Spinal cord (tissue), 10 donors: ENCODE data around the gene OR10R2. TPM values are rescaled to one million over a fixed set of nuclear protein-coding genes. Genes with fewer than 3 reads are reported as not detected.
A peak's percentile ranks its signal among the peaks of the same experiment; 100 is the strongest.

ENCODE experiments used
- DNase-seq, 6 donors: peaks; one replicate each; pipeline versions ENCODE4 v3.0.0 to v3.0.0-alpha.2; 2013 to 2015; ENCODE audit warnings: low spot score in 6 of 6, low read depth in 4 of 6
- H3K27ac ChIP-seq: one replicate; pipeline ENCODE4 v1.5.1; 2013; ENCODE audit warnings: low read depth, low read length, control low read depth
- H3K27me3 ChIP-seq: one replicate; pipeline ENCODE4 v1.6.1; 2013; ENCODE audit warnings: low read length; ENCODE audit not compliant: control insufficient read depth, insufficient read depth
- H3K36me3 ChIP-seq: one replicate; pipeline ENCODE4 v1.6.1; 2013; ENCODE audit warnings: low read length; ENCODE audit not compliant: control insufficient read depth, insufficient read depth
- H3K4me1 ChIP-seq: one replicate; pipeline ENCODE4 v1.6.1; 2013; ENCODE audit warnings: low read length; ENCODE audit not compliant: control insufficient read depth, insufficient read depth
- H3K4me3 ChIP-seq: one replicate; pipeline ENCODE4 v1.5.1; 2013; ENCODE audit warnings: low read depth, low read length, control low read depth
- H3K9me3 ChIP-seq: one replicate; pipeline ENCODE4 v1.6.1; 2013; ENCODE audit warnings: low read length; ENCODE audit not compliant: control insufficient read depth, insufficient read depth
- WGBS: methylation state at CpG from one replicate; pipeline ENCODE4 v1.1.5; 2013; ENCODE audit warnings: missing lambda C conversion rate; ENCODE audit not compliant: insufficient coverage; 5-methylcytosine and 5-hydroxymethylcytosine counted together
- polyA plus RNA-seq, 2 donors: library from polyadenylated mRNA; unstranded; fragments of 120-200 nt; gene quantifications; one replicate each; pipeline ENCODE4 v1.2.1, GENCODE V29; 2013; ENCODE audit not compliant: insufficient read length in 2 of 2
- total RNA-seq, 2 donors: library from RNA; depleted of rRNA in 1 of 2; stranded (reverse); fragments of 120-200 nt in 1 of 2; fragments of >200 nt in 1 of 2; gene quantifications; one replicate each; pipeline versions ENCODE4 v1.2.3 to v1.2.4, GENCODE V29; 2013 to 2014
- donor health status: healthy.

OR10R2 gene
- total and polyA plus RNA-seq, 4 donors, result not detected

- H3K4me3 ChIP-seq, result no peak overlapping the region
- no peak overlapping the region for H3K27ac ChIP-seq
- H3K4me1 ChIP-seq, result no peaks in the 10 kb centered on the region
- 89% methylated on average over 3 of the region's 3 CpGs for WGBS
- H3K36me3 ChIP-seq, result no peaks in the 10 kb centered on the region
- H3K9me3 ChIP-seq, result no peaks in the 10 kb centered on the region
- DNase-seq, result no peak
- no peaks in the 10 kb centered on the region for H3K27me3 ChIP-seq
Observed at GRCh38 chr1:158520955-158521665, 49.1 kb downstream of the OR10R2 start.

- Histone ChIP-seq H3K27ac (no peak overlapping the region), H3K9me3 (no peaks in the 10 kb centered on the region), H3K36me3 (no peaks in the 10 kb centered on the region), H3K4me3 (no peak overlapping the region), H3K27me3 (no peaks in the 10 kb centered on the region), H3K4me1 (no peaks in the 10 kb centered on the region)
- DNase-seq, result no peak
- WGBS, result 100% methylated on average over 1 of the region's 2 CpGs
Observed at GRCh38 chr1:158521666-158522058, 49.6 kb downstream of the OR10R2 start.

- Histone ChIP-seq H3K4me3 (no peak overlapping the region), H3K4me1 (no peaks in the 10 kb centered on the region), H3K9me3 (no peaks in the 10 kb centered on the region), H3K36me3 (no peaks in the 10 kb centered on the region), H3K27ac (no peak overlapping the region), H3K27me3 (no peaks in the 10 kb centered on the region)
- DNase-seq, result peak in 2 of 6 donors; percentile 2 to 32
- no CpG with 5 or more reads among the region's 2 CpGs for WGBS
Observed at GRCh38 chr1:158527190-158527815, 55.3 kb downstream of the OR10R2 start.

Other genes with a start within 250 kb of the OR10R2 start
- gene CD1A, start 217.8 kb upstream of the OR10R2 start, total RNA-seq, result not detected
- not detected for gene CD1A, start 217.8 kb upstream of the OR10R2 start, polyA plus RNA-seq
- gene CD1C, start 182.3 kb upstream of the OR10R2 start, total RNA-seq, result under 1 TPM in 1 of 2 donors, not detected in 1; 0.61 TPM
- under 1 TPM in 1 of 2 donors, not detected in 1; 0.24 TPM for gene CD1C, start 182.3 kb upstream of the OR10R2 start, polyA plus RNA-seq
- gene CD1B, start 140.7 kb upstream of the OR10R2 start, total RNA-seq, result not detected
- not detected for gene CD1B, start 140.7 kb upstream of the OR10R2 start, polyA plus RNA-seq
- under 1 TPM; 0.10 to 0.17 TPM for gene CD1E, start 118.3 kb upstream of the OR10R2 start, total RNA-seq
- gene CD1E, start 118.3 kb upstream of the OR10R2 start, polyA plus RNA-seq, result not detected
- gene OR10T2, start 72.8 kb upstream of the OR10R2 start, total RNA-seq, result not detected
- gene OR10T2, start 72.8 kb upstream of the OR10R2 start, polyA plus RNA-seq, result not detected
- not detected for gene OR10K2, start 46.0 kb upstream of the OR10R2 start, total RNA-seq
- not detected for gene OR10K2, start 46.0 kb upstream of the OR10R2 start, polyA plus RNA-seq
- gene OR10K1, start 10.4 kb upstream of the OR10R2 start, total RNA-seq, result not detected
- gene OR10K1, start 10.4 kb upstream of the OR10R2 start, polyA plus RNA-seq, result not detected
- not detected for gene OR6Y1, start 82.2 kb downstream of the OR10R2 start, total RNA-seq
- gene OR6Y1, start 82.2 kb downstream of the OR10R2 start, polyA plus RNA-seq, result not detected
- gene OR6P1, start 98.4 kb downstream of the OR10R2 start, total RNA-seq, result not detected
- not detected for gene OR6P1, start 98.4 kb downstream of the OR10R2 start, polyA plus RNA-seq
- gene OR10X1, start 107.7 kb downstream of the OR10R2 start, total RNA-seq, result not detected
- not detected for gene OR10X1, start 107.7 kb downstream of the OR10R2 start, polyA plus RNA-seq
- not detected for gene OR10Z1, start 133.0 kb downstream of the OR10R2 start, total RNA-seq
- under 1 TPM; 0.03 to 0.08 TPM for gene OR10Z1, start 133.0 kb downstream of the OR10R2 start, polyA plus RNA-seq
- gene SPTA1, start 214.5 kb downstream of the OR10R2 start, total RNA-seq, result 10 to 100 TPM in 1 of 2 donors, 1 to 10 TPM in 1; 4.7 to 15.4 TPM
- gene SPTA1, start 214.5 kb downstream of the OR10R2 start, polyA plus RNA-seq, result under 1 TPM; 0.57 to 0.78 TPM
- gene OR6K2, start 228.4 kb downstream of the OR10R2 start, total RNA-seq, result not detected
- gene OR6K2, start 228.4 kb downstream of the OR10R2 start, polyA plus RNA-seq, result not detected
- not detected for gene OR6K3, start 248.5 kb downstream of the OR10R2 start, total RNA-seq
- gene OR6K3, start 248.5 kb downstream of the OR10R2 start, polyA plus RNA-seq, result not detected